ENCODE results near the gene PSMA6.

PSMA6 gene

DNA sequence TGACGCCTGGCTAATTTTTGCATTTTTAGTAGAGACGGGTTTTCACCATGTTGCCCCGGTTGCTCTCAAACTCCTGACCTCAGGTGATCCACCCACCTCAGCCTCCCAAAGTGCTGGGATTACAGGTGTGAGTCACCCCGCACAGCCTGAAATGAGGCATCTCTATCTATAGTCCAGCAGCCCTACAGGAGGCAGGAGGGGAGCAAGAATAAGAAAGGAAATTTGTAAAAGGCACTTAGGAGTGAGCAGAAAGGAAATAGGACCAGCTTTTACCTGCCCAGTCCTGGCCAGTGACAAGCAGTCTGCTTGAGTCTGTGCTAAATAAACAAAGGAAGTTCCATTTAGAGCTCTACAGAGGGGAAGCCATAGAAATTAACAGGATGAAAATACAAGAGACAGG is 15.0 kb upstream of the PSMA6 start:
- DNase-seq (ENCODE audit: extremely low spot score), result no peak
- POLR2A ChIA-PET, result no interaction called here
- no peak for TF ChIP-seq CTCF (IDR thresholded peaks at IDR 0.05; ENCODE audit: control extremely low read depth, extremely low read depth, low read depth, missing control alignments)
- CTCF ChIA-PET, result interaction anchor here (3.6 kb wide), 1 partner anchor 15 kb away, joined by 12 read pairs; no protein-coding TSS in a partner anchor

DNA sequence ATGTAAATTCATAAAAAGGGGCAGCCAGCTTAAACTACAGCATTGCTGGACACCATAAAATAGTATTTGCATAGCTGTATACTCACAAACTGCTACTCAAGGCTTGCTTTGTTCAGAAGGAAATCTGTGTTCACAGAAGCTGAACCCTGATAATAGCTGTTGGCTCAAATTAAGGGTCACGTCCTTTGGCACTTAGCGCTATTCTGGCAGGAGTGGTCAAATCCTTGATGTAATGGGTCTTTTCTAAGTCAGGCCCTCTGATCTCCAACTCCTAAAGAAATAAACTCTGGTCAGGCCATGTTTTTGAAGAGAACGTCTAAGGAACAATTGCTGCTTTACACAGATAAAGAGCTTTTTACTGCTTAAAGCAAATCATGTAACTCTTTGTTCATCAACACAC is 12.8 kb upstream of the PSMA6 start:
- POLR2A ChIA-PET, result no interaction called here
- CTCF ChIA-PET, result no interaction called here
- no peak for TF ChIP-seq CTCF (IDR thresholded peaks at IDR 0.05; ENCODE audit: control extremely low read depth, extremely low read depth, low read depth, missing control alignments)
- DNase-seq (ENCODE audit: extremely low spot score), result no peak

DNA sequence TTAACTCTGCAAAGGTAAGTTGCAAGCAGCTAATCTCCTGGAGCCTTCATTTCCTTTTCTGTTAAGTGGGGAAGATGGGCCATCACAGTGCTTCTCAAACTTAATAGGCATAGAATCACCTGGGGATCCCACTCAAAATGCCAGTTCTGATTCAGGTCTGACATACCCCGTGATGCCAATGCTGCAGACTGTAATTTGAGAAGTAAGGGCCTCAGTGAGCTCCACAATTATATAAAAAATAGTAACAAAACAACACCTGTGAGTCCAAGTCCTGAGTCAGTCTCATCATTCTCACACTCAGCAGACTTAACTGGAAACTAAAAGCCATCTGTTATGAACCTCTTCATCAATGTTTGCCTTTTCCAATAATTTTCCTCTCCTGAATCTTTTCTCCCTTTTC is 10.8 kb upstream of the PSMA6 start:
- ChIA-PET CTCF (interaction anchor here (1.0 to 2.4 kb wide), 3 partner anchors 11 to 66 kb away, joined by 3 to 8 read pairs (median 5); partner anchors contain the start of gene PSMA6), POLR2A (interaction anchor here (0.6 kb wide), 1 partner anchor 467 kb away, joined by 5 read pairs; no protein-coding TSS in a partner anchor)
- TF ChIP-seq CTCF (IDR thresholded peaks at IDR 0.05; ENCODE audit: control extremely low read depth, extremely low read depth, low read depth, missing control alignments), result no peak
- no peak for DNase-seq (ENCODE audit: extremely low spot score)

DNA sequence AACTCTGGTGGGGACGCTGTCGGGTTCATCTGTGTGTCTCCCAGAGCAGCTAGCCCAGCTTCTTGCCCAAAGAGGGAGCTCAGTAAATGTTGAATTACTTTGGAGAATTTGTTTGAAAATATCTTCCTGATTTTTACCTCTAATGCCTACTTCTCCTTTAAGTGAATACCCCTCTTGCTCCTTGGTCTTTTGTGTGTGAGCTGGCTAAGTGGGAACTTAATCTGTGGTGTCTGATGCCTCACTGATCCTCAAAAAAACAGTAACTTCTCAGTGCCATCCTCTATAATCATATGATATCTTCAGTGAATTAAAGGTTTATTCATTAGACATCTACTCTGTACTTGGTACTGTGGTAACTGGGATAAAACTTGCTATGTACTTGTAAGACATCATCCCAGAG is 7.7 kb upstream of the PSMA6 start:
- POLR2A ChIA-PET, result interaction anchor here (0.6 to 5.5 kb wide), 3 partner anchors 31 to 119 kb away, joined by 3 to 41 read pairs (median 6); partner anchors contain the start of gene NFKBIA
- TF ChIP-seq CTCF (IDR thresholded peaks at IDR 0.05; ENCODE audit: control extremely low read depth, extremely low read depth, low read depth, missing control alignments), result no peak
- CTCF ChIA-PET, result interaction anchor here (0.7 to 1.8 kb wide), 13 partner anchors 9 to 144 kb away, joined by 3 to 7 read pairs (median 3); no protein-coding TSS in a partner anchor
- no peak for DNase-seq (ENCODE audit: extremely low spot score)

DNA sequence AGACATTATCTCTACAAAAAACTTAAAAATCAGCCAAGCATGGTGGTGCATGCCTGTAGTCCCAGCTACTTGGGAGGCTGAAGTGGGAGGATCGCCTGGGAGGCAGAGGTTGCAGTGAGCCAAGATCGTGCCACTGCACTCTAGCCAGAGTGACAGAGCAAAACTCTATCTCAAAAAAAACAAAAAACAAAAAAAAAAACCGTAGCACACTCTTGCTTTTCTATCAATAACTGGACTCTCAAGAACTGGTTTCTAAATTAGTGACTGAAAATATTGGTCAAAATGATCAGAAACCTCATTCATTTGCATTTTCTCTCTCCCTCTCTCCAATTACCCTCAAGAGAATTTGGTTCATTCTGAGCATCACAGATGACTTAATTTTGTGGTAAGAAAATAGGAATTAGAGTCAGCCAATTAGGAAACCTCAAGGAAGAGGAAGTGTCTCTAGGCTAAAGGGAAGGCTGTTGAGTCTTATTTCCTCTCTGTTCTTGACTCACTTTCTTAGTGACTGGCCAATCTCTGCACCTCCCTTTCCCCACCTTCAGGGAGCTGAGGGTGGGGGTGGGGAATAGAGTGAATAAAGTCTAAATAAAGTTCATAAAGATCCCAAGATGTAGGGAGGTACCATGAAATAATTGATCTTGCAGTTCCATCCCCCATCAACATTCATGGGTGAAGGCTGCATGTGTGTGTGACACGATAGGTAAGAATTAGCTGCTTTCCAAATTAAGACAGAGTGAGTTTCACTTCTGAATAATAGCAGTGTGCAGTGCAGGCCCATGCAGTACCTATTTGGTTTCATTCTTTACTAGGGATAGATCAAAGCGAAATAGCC is 6.8 kb upstream of the PSMA6 start:
- no peak for TF ChIP-seq CTCF (IDR thresholded peaks at IDR 0.05; ENCODE audit: control extremely low read depth, extremely low read depth, low read depth, missing control alignments)
- ChIA-PET CTCF (interaction anchor here (0.6 to 1.8 kb wide), 6 partner anchors 14 to 530 kb away, joined by 3 to 7 read pairs (median 4); partner anchors contain the start of gene NFKBIA), POLR2A (interaction anchor here (0.6 to 5.5 kb wide), 3 partner anchors 113 to 164 kb away, joined by 5 to 41 read pairs (median 6); partner anchors contain the start of genes NFKBIA and PPP2R3C)
- peak; percentile 68 for DNase-seq (ENCODE audit: extremely low spot score)

GRCh38 chr14:35286003-35286600 is 6.1 kb upstream of the PSMA6 start:
- ChIA-PET CTCF (interaction anchor here (0.7 to 1.4 kb wide), 6 partner anchors 16 to 123 kb away, joined by 3 to 5 read pairs (median 4); partner anchors contain the start of gene NFKBIA), POLR2A (interaction anchor here (1.3 to 5.5 kb wide), 2 partner anchors 113 to 117 kb away, joined by 6 to 41 read pairs; partner anchors contain the start of gene NFKBIA)
- TF ChIP-seq CTCF (IDR thresholded peaks at IDR 0.05; ENCODE audit: control extremely low read depth, extremely low read depth, low read depth, missing control alignments), result no peak
- DNase-seq (ENCODE audit: extremely low spot score), result no peak

Data from GM10248 (cell line).